Measurements from ENCODE around the gene TRMT1. TPM values are rescaled to one million over a fixed set of nuclear protein-coding genes. Genes with fewer than 3 reads are reported as not detected.
A peak's percentile ranks its signal among the peaks of the same experiment; 100 is the strongest.

TRMT1 gene
- total RNA-seq, 1 donor from 2014 or later, result 58.2 TPM

GRCh38 chr19:13109361-13110098 lies 7.0 kb downstream of the TRMT1 start:
- H3K27ac Mint-ChIP-seq (ENCODE audit: unreplicated experiment), result no peak overlapping the region
- no peak for DNase-seq (ENCODE audit: low read depth, low spot score)
- no peak overlapping the region for H3K4me3 Mint-ChIP-seq
- H3K36me3 Mint-ChIP-seq (ENCODE audit: low read depth), result no peaks in the 10 kb centered on the region
- no peak for TF ChIP-seq CTCF (conservative IDR thresholded peaks at IDR 0.05)
- H3K27me3 Mint-ChIP-seq (ENCODE audit: low read depth), result no peaks in the 10 kb centered on the region
- no peaks in the 10 kb centered on the region for H3K4me1 Mint-ChIP-seq
- no peaks in the 10 kb centered on the region for H3K9me3 Mint-ChIP-seq

- Mint-ChIP-seq H3K27ac (ENCODE audit: unreplicated experiment) (no peak overlapping the region), H3K4me3 (no peak overlapping the region), H3K36me3 (ENCODE audit: low read depth) (peaks cover 2% of the 10 kb centered on the region), H3K9me3 (no peaks in the 10 kb centered on the region), H3K27me3 (ENCODE audit: low read depth) (peaks cover 28% of the 10 kb centered on the region), H3K4me1 (peaks cover 2% of the 10 kb centered on the region)
- DNase-seq (ENCODE audit: low read depth, low spot score), result no peak
- TF ChIP-seq CTCF (conservative IDR thresholded peaks at IDR 0.05), result no peak
These were observed 11.5 kb downstream of the TRMT1 start for GRCh38 chr19:13104848-13105711.

- Mint-ChIP-seq H3K4me1 (peaks cover 6% of the 10 kb centered on the region), H3K9me3 (no peaks in the 10 kb centered on the region), H3K27me3 (ENCODE audit: low read depth) (peaks cover 35% of the 10 kb centered on the region), H3K36me3 (ENCODE audit: low read depth) (peaks cover 4% of the 10 kb centered on the region), H3K27ac (ENCODE audit: unreplicated experiment) (no peak overlapping the region), H3K4me3 (no peak overlapping the region)
- TF ChIP-seq CTCF (conservative IDR thresholded peaks at IDR 0.05), result peak; percentile 61
- peak; percentile 56 for DNase-seq (ENCODE audit: low read depth, low spot score)
These were observed 12.1 kb downstream of the TRMT1 start for GRCh38 chr19:13104360-13104847.

- H3K4me3 Mint-ChIP-seq, result no peak overlapping the region
- no peak for TF ChIP-seq CTCF (conservative IDR thresholded peaks at IDR 0.05)
- H3K4me1 Mint-ChIP-seq, result peaks cover 6% of the 10 kb centered on the region
- peaks cover 4% of the 10 kb centered on the region for H3K36me3 Mint-ChIP-seq (ENCODE audit: low read depth)
- no peaks in the 10 kb centered on the region for H3K9me3 Mint-ChIP-seq
- H3K27ac Mint-ChIP-seq (ENCODE audit: unreplicated experiment), result no peak overlapping the region
- DNase-seq (ENCODE audit: low read depth, low spot score), result no peak
- peaks cover 40% of the 10 kb centered on the region for H3K27me3 Mint-ChIP-seq (ENCODE audit: low read depth)
These were observed 12.8 kb downstream of the TRMT1 start for GRCh38 chr19:13103581-13104359.

All from neural crest cell (in vitro differentiated cells).